ENCODE measurements around the gene SCML1. TPM values are rescaled to one million over a fixed set of nuclear protein-coding genes. Genes with fewer than 3 reads are reported as not detected.
A peak's percentile ranks its signal among the peaks of the same experiment; 100 is the strongest.

The SCML1 gene
- polyA plus RNA-seq, 1 experiment = 13.2 TPM

- CTCF ChIA-PET = no interaction called here
- TF ChIP-seq, protein P1, sequence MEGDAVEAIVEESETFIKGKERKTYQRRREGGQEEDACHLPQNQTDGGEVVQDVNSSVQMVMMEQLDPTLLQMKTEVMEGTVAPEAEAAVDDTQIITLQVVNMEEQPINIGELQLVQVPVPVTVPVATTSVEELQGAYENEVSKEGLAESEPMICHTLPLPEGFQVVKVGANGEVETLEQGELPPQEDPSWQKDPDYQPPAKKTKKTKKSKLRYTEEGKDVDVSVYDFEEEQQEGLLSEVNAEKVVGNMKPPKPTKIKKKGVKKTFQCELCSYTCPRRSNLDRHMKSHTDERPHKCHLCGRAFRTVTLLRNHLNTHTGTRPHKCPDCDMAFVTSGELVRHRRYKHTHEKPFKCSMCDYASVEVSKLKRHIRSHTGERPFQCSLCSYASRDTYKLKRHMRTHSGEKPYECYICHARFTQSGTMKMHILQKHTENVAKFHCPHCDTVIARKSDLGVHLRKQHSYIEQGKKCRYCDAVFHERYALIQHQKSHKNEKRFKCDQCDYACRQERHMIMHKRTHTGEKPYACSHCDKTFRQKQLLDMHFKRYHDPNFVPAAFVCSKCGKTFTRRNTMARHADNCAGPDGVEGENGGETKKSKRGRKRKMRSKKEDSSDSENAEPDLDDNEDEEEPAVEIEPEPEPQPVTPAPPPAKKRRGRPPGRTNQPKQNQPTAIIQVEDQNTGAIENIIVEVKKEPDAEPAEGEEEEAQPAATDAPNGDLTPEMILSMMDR (IDR thresholded peaks at IDR 0.05; ENCODE audit: low read depth, low read length) = no peak
- no peak for DNase-seq (ENCODE audit: low read depth, low spot score)
- H3K27ac ChIP-seq (ENCODE audit: low read depth, low read length) = no peak overlapping the region
- H3K4me3 ChIP-seq (ENCODE audit: low read depth, low read length) = no peak overlapping the region
- H3K9me3 ChIP-seq (ENCODE audit: control insufficient read depth, insufficient read depth, low read length) = no peaks in the 10 kb centered on the region
- POLR2A ChIA-PET = no interaction called here
- H3K27me3 ChIP-seq (ENCODE audit: control insufficient read depth, insufficient read depth, low read length) = no peaks in the 10 kb centered on the region
These were observed 15.6 kb upstream of the SCML1 start for GRCh38 chrX:17721715-17722114.

DNA sequence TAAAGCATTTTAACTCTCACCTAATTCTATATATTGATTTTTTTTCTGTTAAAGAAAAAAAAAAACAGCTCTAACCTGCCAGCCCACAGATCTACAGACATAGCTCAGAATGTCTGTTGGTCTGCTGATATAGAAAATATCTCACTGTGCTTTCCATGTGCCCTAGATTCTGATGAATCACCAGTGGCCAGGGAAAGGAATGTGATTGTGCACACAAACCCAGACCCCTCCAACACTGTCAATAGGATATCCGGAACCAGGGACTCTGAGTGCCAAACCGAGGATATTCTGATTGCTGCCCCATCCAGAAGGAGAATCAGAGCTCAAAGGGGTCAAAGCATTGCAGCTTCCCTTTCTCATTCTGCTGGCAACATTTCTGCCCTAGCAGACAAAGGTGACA is 12.1 kb upstream of the SCML1 start:
- ChIA-PET POLR2A (no interaction called here), CTCF (interaction anchor here (0.6 kb wide), 1 partner anchor 184 kb away, joined by 3 read pairs; no protein-coding TSS in a partner anchor)
- no peak for DNase-seq (ENCODE audit: low read depth, low spot score)

DNA sequence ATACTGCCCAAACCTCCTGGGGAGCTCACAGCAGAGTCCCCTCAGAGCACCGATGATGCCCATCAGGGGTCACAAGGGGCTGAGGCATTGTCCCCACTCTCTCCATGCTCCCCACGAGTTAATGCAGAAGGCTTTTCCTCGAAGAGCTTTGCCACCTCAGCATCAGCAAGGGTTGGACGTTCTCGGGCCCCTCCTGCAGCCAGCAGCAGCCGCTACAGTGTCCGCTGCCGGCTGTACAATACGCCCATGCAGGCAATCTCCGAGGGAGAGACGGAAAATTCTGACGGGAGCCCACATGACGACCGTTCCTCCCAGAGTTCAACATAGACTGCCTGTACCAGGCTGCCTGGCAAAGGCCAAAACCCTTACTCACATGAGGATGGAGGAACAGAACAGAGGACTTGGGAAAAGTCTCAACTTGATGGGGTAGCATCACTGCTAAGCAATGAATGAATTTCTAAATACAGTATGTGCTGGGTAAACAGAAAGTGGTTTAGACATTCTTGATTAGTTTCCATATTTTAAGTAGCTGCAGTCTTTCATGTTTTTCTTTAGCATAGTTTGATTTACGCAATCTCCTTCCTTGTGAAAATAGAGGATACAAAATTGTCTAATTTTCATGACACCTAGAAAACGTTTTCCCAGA is 5.0 kb upstream of the SCML1 start:
- Histone ChIP-seq H3K27ac (ENCODE audit: low read depth, low read length) (peak overlapping the region; percentile 47), H3K4me3 (ENCODE audit: low read depth, low read length) (no peak overlapping the region), H3K27me3 (ENCODE audit: control insufficient read depth, insufficient read depth, low read length) (no peaks in the 10 kb centered on the region), H3K9me3 (ENCODE audit: control insufficient read depth, insufficient read depth, low read length) (no peaks in the 10 kb centered on the region)
- TF ChIP-seq, protein P1 (IDR thresholded peaks at IDR 0.05; ENCODE audit: low read depth, low read length) = no peak
- ChIA-PET CTCF (interaction anchor here (0.7 kb wide), 1 partner anchor 529 kb away, joined by 3 read pairs; no protein-coding TSS in a partner anchor), POLR2A (no interaction called here)
- peak; percentile 7 for DNase-seq (ENCODE audit: low read depth, low spot score)

More for the DNA sequence above, 12.1 kb upstream of the SCML1 start:
- Histone ChIP-seq H3K4me3 (ENCODE audit: low read depth, low read length) (no peak overlapping the region), H3K9me3 (ENCODE audit: control insufficient read depth, insufficient read depth, low read length) (no peaks in the 10 kb centered on the region), H3K27ac (ENCODE audit: low read depth, low read length) (no peak overlapping the region), H3K27me3 (ENCODE audit: control insufficient read depth, insufficient read depth, low read length) (no peaks in the 10 kb centered on the region)
- TF ChIP-seq, protein P1 (IDR thresholded peaks at IDR 0.05; ENCODE audit: low read depth, low read length) = no peak

DNA sequence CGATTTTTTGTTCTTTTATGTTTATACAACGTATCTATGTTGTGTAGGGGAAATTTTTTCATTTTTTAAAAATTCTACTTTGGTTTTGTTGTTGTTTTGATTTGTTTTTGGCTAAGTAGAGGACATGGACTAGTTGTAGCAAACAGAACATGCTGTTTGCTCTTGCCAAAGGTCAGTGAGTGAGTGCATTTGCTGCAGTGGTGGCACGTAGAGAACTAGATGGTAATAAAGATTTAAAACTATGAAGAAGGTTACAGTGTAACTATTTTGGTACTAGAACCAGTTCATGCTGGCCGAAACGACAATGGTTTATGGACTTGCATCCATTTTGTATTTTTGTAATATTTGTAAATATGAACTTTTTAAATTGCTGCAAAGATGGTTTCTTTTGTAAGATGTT is 1.9 kb upstream of the SCML1 start:
- DNase-seq (ENCODE audit: low read depth, low spot score) = no peak
- H3K27me3 ChIP-seq (ENCODE audit: control insufficient read depth, insufficient read depth, low read length) = no peaks in the 10 kb centered on the region
- H3K9me3 ChIP-seq (ENCODE audit: control insufficient read depth, insufficient read depth, low read length) = no peaks in the 10 kb centered on the region
- CTCF ChIA-PET = no interaction called here
- TF ChIP-seq, protein P1 (IDR thresholded peaks at IDR 0.05; ENCODE audit: low read depth, low read length) = no peak
- POLR2A ChIA-PET = no interaction called here
- H3K4me3 ChIP-seq (ENCODE audit: low read depth, low read length) = no peak overlapping the region
- no peak overlapping the region for H3K27ac ChIP-seq (ENCODE audit: low read depth, low read length)

DNA sequence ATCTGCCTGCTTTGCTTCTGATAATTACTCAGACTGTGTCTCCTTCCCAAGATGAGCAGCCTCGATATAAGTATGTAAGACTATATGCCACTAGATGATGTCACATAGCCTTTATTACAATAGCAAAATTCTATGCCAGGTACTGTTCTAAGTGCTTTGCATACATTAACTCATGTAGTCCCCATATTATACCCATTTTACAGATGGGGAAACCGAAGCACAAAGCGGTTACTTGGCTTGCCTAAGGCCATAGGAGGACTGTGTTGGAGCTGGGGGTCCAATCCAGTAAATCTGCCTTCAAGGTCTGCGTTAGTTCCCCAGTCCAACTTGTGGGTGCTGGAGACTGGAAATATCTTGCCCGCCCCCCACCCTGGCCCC is 826 bp upstream of the SCML1 start:
- DNase-seq (ENCODE audit: low read depth, low spot score) = no peak
- Histone ChIP-seq H3K27me3 (ENCODE audit: control insufficient read depth, insufficient read depth, low read length) (no peaks in the 10 kb centered on the region), H3K9me3 (ENCODE audit: control insufficient read depth, insufficient read depth, low read length) (no peaks in the 10 kb centered on the region), H3K27ac (ENCODE audit: low read depth, low read length) (peak overlapping the region; percentile 31), H3K4me3 (ENCODE audit: low read depth, low read length) (peak overlapping the region; percentile 58)
- ChIA-PET POLR2A (interaction anchor here (0.7 kb wide), 1 partner anchor 131 kb away, joined by 5 read pairs; no protein-coding TSS in a partner anchor), CTCF (no interaction called here)
- TF ChIP-seq, protein P1 (IDR thresholded peaks at IDR 0.05; ENCODE audit: low read depth, low read length) = no peak
